Motor neuron (in vitro differentiated cells): Measurements from ENCODE around the gene ARHGAP42. TPM values are rescaled to one million over a fixed set of nuclear protein-coding genes. Genes with fewer than 3 reads are reported as not detected.

Experiments
- ATAC-seq, 8 experiments: fragments of 200-7000 bp; cut with Tn5 transposase; replicated peaks in 6 of 8; 2 replicates each; pipeline ENCODE4 v1.8.0; 2021; ENCODE audit warnings: mild to moderate bottlenecking in 8 of 8, moderate library complexity in 8 of 8
- H3K27ac ChIP-seq, 2 donors: fragments of 250-450 bp; sonication (Bioruptor Pico); 2 replicates each; pipeline ENCODE4 v1.9.0; 2021; ENCODE audit warnings: antibody characterized with exemption in 2 of 2, mild to moderate bottlenecking in 2 of 2, moderate library complexity in 1 of 2
- H3K4me1 ChIP-seq, 2 donors: fragments of 250-450 bp; sonication (Bioruptor Pico); replicated peaks in 1 of 2; 2 replicates each; pipeline ENCODE4 v1.6.1; 2021; ENCODE audit warnings: antibody characterized with exemption in 2 of 2, mild to moderate bottlenecking in 2 of 2, moderate library complexity in 1 of 2
- H3K4me3 ChIP-seq, 5 donors: fragments of 250-450 bp; sonication (Bioruptor Pico); 2 replicates each; pipeline ENCODE4 v1.9.0; 2021; ENCODE audit warnings: antibody characterized with exemption in 5 of 5, mild to moderate bottlenecking in 5 of 5, moderate library complexity in 4 of 5
- WGBS, 10 experiments: fragments of 450-650 bp; shearing (Covaris generic); methylation state at CpG; one replicate each; pipeline ENCODE4 v1.0.0; 2022; 5-methylcytosine and 5-hydroxymethylcytosine counted together
- in situ Hi-C, 9 experiments: fragments of 400-800 bp; cut with MboI; loops; one replicate each; pipeline ENCODE4 v1.15.0; 2021; ENCODE audit warnings: low sequenced_read_pairs in 9 of 9, low pct_unique_long_range_greater_than_20kb in 2 of 9; ENCODE audit not compliant: unreplicated experiment in 9 of 9
- total RNA-seq, 8 experiments: library from RNA; unstranded; fragments of 300-600 nt; gene quantifications; 2 replicates each; pipeline versions ENCODE4 v1.2.3 to v1.2.4, GENCODE V29; 2022

Gene ARHGAP42
- total RNA-seq, 8 experiments from 2014 or later = 2.7 to 29.7 (median 10.0) TPM

DNA sequence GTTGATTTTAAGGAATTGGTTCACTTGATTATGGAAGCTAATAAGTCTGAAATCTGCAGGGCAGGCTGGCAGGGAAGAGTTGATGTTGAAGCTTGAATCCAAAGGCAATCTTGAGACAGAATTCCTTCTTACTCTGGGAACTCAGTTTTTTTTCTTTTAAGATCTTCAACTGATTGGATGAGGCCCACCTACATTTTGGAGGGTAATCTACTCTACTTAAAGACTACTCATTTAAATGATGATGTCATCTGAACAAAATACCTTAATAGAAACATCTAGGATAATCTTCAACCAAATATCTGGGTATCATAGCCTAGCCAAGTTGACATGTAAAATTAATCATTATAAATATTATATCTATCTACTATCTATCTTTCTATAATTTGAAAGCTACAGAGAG lies 279.3 kb downstream of the ARHGAP42 start:
- Histone ChIP-seq H3K27ac (no peak overlapping the region), H3K4me1 (no peaks in the 10 kb centered on the region), H3K4me3 (no peak overlapping the region)
- in situ Hi-C loops = no loop called here
- no peak for ATAC-seq

GRCh38 chr11:100969008-100969407 lies 281.9 kb downstream of the ARHGAP42 start:
- H3K27ac ChIP-seq = no peak overlapping the region
- H3K4me1 ChIP-seq = no peaks in the 10 kb centered on the region
- ATAC-seq = no peak
- in situ Hi-C loops = no loop called here
- H3K4me3 ChIP-seq = no peak overlapping the region

GRCh38 chr11:100970283-100971164 lies 283.4 kb downstream of the ARHGAP42 start:
- in situ Hi-C loops = no loop called here
- no peaks in the 10 kb centered on the region for H3K4me1 ChIP-seq
- no peak for ATAC-seq
- H3K27ac ChIP-seq = no peak overlapping the region
- no peak overlapping the region for H3K4me3 ChIP-seq
- WGBS, 10 experiments = 40 to 100% (median 93%) methylated on average over 1 to 3 of the region's 4 CpGs; no CpG with 5 or more reads in 1 of the 10 experiments

- no peak overlapping the region for H3K27ac ChIP-seq
- no peak overlapping the region for H3K4me3 ChIP-seq
- in situ Hi-C loops = no loop called here
- 63 to 100% (median 83%) methylated on average over 2 to 6 of the region's 6 CpGs; no CpG with 5 or more reads in 2 of the 10 experiments for WGBS, 10 experiments
- no peaks in the 10 kb centered on the region for H3K4me1 ChIP-seq
- ATAC-seq = no peak
Measured at GRCh38 chr11:100972046-100972445, 285.0 kb downstream of the ARHGAP42 start.

DNA sequence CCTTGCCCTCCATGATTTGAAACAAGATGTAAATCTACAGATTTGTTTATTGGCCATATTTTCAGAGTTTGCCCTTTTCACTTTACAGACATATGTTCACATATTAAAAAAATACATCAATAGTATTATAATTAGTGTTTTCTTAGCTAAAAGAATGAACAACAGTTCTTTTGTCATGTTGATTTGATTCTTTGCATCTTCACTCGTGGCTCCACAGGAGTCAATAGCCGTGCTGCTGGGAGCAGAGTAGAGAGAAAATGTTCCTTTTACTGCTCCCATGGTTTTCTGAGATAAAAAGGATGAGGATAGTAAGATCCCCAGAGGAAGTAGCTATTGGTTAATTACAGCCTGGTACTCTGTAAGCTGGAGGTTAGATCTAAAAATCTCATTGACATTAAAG lies 291.4 kb downstream of the ARHGAP42 start:
- in situ Hi-C loops = no loop called here
- Histone ChIP-seq H3K27ac (no peak overlapping the region), H3K4me1 (peaks cover 3 to 6% of the 10 kb centered on the region in 2 donors), H3K4me3 (no peak overlapping the region)
- 0 to 79% (median 32%) methylated on average over 1 to 2 of the region's 2 CpGs; no CpG with 5 or more reads in 2 of the 10 experiments for WGBS, 10 experiments
- ATAC-seq = peak in 2 of 8 experiments; percentile 43 to 48

DNA sequence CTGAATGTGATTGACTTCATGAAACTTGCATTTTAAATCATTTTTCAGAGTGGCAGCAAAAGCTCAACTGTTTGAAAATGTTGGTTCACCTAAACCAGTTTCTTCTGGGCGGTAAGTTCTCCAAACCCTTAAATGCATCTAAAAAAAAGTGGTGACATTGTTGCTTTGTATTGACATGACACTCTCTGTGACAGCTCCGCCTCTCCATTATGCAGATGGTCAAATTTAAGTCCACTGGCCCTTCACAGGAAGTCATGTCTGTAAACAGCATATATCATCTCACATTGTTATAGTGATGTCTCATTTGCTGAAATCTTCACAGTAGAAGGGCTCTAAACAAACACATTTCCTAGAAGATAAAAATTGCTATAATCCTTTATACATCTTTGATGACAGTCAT lies 291.9 kb downstream of the ARHGAP42 start:
- H3K4me3 ChIP-seq = no peak overlapping the region
- WGBS, 10 experiments = 49 to 100% (median 90%) methylated on average over 1 to 2 of the region's 2 CpGs; no CpG with 5 or more reads in 2 of the 10 experiments
- in situ Hi-C loops = no loop called here
- no peak overlapping the region for H3K27ac ChIP-seq
- peaks cover 3 to 6% of the 10 kb centered on the region in 2 donors for H3K4me1 ChIP-seq
- peak in 2 of 8 experiments; percentile 53 to 67 for ATAC-seq

- peak in 1 of 8 experiments; percentile 23 for ATAC-seq
- WGBS, 10 experiments = 62 to 100% (median 80%) methylated on average over 1 to 3 of the region's 3 CpGs; no CpG with 5 or more reads in 1 of the 10 experiments
- peaks cover 3 to 6% of the 10 kb centered on the region in 2 donors for H3K4me1 ChIP-seq
- H3K27ac ChIP-seq = no peak overlapping the region
- in situ Hi-C loops = no loop called here
- no peak overlapping the region for H3K4me3 ChIP-seq
Measured at GRCh38 chr11:100980156-100980555, 293.1 kb downstream of the ARHGAP42 start.

- no peak overlapping the region for H3K4me3 ChIP-seq
- no peak for ATAC-seq
- WGBS, 10 experiments = 50 to 100% (median 86%) methylated on average over 1 of the region's 1 CpG; no CpG with 5 or more reads in 4 of the 10 experiments
- H3K27ac ChIP-seq = no peak overlapping the region
- in situ Hi-C loops = no loop called here
- H3K4me1 ChIP-seq = peaks cover 3 to 6% of the 10 kb centered on the region in 2 donors
Measured at GRCh38 chr11:100981196-100981824, 294.2 kb downstream of the ARHGAP42 start.

DNA sequence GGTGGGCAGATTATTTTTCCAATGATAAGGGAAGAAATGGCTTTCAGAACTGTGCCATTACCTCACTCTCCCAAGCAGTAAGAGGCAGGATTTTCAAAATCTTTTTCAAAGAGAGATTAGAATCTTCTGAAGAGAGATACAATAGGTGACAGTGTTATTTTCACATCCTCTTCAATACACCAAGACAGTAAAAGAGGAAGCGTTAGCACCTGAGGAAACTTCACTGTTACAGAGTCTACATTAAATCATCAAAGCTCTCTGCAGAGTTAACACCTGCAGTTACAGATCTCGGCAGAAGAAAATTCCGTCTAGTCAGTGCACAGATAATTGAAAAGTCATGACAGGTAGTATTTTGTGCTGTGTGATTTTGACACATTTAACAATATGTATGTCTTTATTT lies 297.6 kb downstream of the ARHGAP42 start:
- H3K4me3 ChIP-seq = no peak overlapping the region
- no peak for ATAC-seq
- H3K4me1 ChIP-seq = no peaks in the 10 kb centered on the region
- in situ Hi-C loops = no loop called here
- H3K27ac ChIP-seq = no peak overlapping the region
- WGBS, 10 experiments = 64 to 100% (median 93%) methylated on average over 1 to 3 of the region's 3 CpGs; no CpG with 5 or more reads in 1 of the 10 experiments

DNA sequence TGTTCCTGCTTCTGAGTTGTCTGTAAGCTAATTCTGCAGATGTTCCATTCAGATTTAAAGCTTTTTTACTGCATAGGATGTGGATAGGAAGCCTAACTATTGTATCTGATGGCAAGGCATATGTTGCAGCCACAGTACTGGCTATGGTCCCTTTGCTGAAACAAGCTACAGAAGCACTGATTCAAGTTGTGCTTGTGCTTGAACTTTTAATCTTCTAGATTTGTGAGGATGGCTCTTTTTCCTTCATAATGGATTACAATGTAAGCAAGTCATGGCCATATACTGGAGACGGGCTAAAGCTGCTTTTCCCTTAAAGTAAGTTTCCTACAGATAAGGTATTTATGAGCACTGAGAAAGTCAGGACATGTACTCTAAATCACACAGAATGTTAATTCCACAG lies 303.8 kb downstream of the ARHGAP42 start:
- in situ Hi-C loops = no loop called here
- H3K4me1 ChIP-seq = no peaks in the 10 kb centered on the region
- no peak overlapping the region for H3K27ac ChIP-seq
- no peak for ATAC-seq
- H3K4me3 ChIP-seq = no peak overlapping the region
- WGBS, 10 experiments = 83 to 100% (median 100%) methylated on average over 1 of the region's 1 CpG; no CpG with 5 or more reads in 4 of the 10 experiments

DNA sequence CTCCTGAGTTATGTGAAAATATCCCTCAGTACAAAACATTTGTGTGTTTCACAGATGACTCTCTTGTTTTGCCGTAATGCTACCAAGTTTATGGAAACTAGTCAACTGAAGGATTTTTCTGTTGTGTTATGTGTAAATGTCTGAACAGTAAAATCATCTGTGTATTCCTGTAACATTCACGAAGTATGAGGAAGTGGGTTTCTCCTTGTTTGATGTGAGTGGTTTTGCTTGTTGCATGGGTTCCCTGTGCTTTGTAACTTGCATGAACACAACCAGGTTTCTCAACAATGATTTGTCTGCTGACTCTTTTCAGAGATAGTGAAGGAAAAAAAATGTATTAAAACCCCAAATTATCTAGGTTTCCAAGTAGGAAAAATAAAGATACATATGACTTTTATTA lies 304.5 kb downstream of the ARHGAP42 start:
- WGBS, 10 experiments = 0 to 100% (median 90%) methylated on average over 1 to 2 of the region's 2 CpGs; no CpG with 5 or more reads in 1 of the 10 experiments
- ATAC-seq = no peak
- Histone ChIP-seq H3K27ac (no peak overlapping the region), H3K4me1 (no peaks in the 10 kb centered on the region), H3K4me3 (no peak overlapping the region)
- in situ Hi-C loops = no loop called here

DNA sequence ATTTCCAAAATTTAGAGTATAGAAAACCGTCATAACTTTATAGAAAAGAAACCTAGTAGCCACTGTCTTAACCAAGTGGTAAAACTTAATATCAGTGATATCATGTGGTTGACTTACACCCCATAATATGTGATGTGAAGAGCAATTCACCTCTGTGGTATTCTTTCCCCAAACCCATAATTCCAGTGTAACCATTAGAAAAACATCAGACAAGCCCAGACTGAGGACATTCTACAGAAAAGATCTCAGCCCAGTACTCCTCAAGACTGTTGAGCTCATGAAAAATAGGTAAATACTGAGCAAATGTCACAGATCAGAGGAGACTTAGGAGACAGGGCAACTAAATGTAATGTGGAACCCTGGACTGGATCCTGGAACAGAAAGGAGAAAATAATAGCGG lies 307.9 kb downstream of the ARHGAP42 start:
- 80 to 100% (median 94%) methylated on average over 1 to 2 of the region's 2 CpGs; no CpG with 5 or more reads in 3 of the 10 experiments for WGBS, 10 experiments
- no peaks in the 10 kb centered on the region for H3K4me1 ChIP-seq
- ATAC-seq = no peak
- in situ Hi-C loops = no loop called here
- no peak overlapping the region for H3K27ac ChIP-seq
- H3K4me3 ChIP-seq = no peak overlapping the region

DNA sequence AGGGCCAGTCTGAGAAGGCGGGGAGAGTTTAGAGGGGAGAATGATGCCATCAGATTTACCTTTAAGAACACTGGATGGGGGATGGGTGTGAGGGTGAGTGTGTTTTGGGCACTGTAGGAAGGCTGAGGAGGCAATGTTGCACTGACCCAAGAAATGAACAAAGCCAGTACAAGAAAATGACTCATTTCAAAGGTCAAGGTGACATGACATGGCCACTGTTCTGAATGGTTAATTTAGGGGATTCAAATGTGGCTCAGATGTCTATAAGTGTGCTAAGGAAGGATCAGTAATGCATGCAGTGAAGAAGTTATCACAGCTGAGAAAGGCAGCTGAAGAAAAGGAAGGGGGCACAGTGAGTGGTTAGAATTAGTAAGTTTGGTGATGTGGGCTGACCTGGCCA lies 312.7 kb downstream of the ARHGAP42 start:
- WGBS, 10 experiments = 40 to 100% (median 86%) methylated on average over 1 of the region's 1 CpG; no CpG with 5 or more reads in 5 of the 10 experiments
- ATAC-seq = no peak
- H3K27ac ChIP-seq = no peak overlapping the region
- in situ Hi-C loops = no loop called here
- H3K4me3 ChIP-seq = no peak overlapping the region
- no peaks in the 10 kb centered on the region for H3K4me1 ChIP-seq
